ENCODE results near the gene ANKRD6.
A peak's percentile ranks its signal among the peaks of the same experiment; 100 is the strongest.

Gene ANKRD6

DNA sequence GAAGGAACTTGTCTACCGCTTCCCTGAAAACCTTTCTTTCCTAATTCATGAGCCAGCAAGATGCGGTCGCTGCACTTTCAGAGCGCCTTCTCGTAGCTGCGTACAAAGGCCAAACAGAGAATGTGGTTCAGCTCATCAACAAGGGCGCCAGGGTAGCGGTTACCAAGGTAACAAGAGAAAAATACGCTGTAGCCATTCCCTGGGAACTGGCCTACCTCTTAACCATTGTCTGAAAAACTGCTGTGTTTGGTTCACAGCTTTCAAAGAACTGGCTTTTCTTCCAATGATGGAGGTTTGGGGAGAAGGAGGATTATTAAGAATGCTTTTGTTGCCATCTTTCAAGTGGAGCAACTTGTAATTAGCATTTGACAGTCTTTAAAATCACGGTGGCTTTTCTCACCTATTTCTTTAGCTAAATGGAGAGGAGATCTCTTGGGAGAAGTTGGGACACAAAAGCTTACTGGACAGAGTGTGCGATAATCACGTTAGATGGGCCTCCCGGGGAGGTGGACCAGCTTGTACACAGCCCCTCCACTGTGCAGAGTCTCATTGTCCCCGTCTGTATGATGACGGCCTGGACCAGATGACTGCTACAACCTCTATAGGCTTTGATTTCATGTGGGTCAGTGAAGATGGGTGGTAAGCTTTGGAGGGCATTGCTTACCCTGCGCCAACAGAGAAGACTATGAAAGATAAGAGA is 134.1 kb downstream of the ANKRD6 start:
- no peak for DNase-seq

DNA sequence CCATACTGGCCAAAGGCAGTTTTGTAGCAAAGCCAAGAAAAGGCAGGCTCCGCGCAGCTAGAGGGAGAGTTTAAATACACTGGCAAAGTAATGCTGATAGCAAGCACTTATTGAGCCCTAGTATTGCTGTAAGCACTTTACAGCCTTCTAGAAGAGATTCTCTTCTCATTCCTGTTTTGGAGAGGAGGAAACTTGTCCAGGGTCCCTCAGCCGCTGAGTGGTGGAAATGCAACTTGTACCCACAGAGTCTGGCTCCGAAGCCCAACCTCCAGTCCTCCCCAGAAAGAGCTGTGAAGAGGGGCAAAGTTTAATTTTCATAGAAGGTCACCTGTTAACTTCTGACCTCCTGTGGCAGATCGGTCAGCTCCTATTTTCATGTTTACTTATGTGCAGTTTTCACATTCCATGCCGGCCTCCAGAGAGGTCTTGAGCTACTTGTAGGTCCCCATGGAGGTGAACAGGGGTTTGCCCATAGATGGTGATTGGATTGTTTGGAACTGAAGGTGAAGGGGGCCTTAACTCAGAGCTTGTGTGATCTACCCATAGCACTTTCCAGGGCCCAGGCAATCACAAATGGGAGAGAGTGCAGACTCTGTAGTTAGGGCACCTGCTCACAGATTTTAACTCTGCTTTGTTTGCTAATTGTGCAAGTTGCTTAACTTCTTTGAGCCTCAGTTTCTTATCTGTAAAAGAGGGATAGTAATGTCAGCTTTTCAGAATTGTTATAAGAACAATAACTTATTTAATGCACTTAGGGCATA is 134.9 kb downstream of the ANKRD6 start:
- no peak for DNase-seq

DNA sequence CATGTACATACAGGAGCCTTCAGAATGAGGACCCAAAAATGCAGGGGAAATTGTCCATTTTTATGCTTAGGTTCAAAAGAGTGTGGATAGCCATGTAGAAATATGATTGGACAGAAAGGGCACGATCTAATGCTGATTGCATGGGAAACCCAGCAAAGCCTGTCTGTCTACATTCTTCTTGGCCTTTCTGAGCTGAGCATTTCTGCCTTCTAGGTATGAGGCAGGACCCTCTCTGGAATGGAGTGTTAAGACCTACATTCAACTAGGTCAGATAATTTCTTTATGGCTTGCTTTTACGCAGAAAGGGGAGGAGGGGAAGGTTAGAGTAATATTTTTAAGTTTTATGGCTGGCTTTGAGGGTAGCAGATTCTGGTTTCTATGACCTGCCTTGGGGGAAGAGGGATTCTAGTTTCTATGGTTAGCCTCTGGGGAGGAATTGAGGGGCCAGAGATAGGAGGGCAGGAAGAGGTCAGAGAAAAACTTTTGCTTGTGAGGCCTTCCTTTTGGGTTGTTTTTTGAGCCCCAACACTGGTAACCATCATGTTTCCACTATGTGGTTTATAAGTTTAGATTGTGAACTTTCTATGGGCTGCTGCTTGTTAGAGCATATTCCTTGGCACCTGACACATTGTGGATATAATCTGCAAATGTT is 142.1 kb downstream of the ANKRD6 start:
- no peak for DNase-seq

DNA sequence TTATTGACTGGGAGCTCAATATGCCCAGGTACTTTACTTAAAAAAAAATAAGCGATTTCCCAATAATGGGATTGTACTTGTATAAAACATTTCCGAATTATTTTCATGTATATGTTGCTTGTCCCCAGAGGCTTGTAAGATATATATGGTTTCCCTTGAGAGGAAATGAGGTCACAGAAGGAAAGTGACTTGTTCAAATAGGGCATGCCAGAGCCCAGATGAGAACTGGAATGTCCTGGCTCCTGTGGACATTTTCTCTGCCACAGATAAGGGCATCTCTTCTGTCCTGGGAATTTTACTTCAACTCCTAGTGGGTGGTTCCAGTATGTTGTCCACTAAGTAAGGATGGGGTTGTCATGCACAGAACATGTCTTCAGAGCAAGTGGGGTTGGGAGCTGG is 142.6 kb downstream of the ANKRD6 start:
- no peak for DNase-seq

DNA sequence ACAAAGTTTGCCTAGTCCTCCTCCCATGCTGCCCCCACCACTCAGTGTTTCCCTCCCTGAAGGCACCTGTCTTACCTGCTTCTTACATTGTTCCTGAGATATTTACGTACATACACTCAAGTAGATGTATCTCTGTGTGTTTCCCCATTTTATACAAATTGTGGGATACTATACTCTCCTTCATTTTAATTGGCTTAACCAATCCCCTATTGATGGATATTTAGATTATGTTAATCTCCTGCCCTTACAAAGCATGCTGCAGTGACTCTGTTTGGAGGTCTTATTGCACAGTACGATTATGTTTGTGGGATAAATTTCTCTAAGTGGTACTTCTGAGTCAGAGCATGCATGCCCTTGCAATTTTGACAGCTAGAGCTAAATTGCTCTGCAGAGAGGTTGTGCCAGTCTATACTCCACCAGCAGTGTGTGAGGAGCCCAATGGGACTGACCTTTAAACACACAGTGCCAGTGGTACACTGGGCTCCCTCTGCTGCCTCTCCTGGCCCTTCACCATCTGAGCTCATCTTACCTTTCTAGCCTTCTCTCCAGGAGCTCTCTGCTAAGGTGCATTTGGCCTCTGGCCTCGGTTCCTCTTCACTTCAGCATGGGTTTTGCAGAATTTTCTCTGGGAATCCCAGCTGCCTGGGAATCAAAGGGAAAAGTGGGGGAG is 148.2 kb downstream of the ANKRD6 start:
- peak; percentile 72 for DNase-seq

DNA sequence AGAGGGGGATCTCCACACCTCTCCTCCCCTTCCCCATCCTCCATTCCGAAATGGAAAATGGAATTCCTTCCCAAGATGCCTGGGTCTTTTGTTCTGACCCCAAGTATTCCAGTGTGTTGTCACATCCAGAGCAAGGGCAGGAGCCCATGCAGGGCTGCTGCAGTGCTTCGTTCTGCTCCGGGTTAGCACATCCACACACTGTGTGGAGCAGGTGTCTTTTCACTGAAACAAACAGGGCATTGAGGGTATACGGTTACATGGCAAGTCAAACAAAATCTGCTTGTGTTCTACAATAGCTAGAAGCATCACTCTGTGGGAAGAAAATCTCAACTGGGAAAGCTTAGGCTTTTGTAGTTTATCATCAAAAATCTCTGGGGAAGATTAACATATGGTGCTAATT is 148.7 kb downstream of the ANKRD6 start:
- peak; percentile 96 for DNase-seq

DNA sequence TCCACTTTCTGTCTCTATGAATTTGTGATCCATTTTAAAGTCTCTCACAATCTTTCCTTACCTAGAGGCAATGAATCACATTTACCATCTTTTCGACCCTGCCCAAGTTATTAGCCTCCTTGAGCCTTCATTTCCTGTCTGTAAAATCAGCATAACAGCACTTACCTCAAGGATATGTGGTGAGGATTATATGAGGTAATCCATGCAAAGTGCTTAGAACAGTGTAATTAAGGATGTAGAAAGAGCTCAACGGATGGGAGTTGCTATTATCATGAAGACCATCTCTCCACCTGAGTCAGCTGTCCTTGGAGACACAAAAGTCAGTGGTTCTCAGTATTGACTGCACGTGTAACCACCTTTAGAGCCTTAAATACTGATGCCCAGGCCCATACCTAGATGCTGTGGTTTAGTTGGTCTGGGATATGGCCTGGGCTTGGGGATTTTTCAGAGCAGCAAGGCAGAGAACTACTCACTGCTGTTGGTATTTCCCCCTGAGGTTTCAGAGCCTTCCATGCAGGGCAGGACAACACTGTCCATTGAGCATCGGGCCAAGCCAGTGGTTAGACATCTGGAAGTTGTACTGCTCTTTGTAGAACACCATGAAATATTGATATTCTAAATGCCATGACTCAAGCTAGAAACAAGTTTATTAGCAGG is 149.8 kb downstream of the ANKRD6 start:
- DNase-seq, result no peak

DNA sequence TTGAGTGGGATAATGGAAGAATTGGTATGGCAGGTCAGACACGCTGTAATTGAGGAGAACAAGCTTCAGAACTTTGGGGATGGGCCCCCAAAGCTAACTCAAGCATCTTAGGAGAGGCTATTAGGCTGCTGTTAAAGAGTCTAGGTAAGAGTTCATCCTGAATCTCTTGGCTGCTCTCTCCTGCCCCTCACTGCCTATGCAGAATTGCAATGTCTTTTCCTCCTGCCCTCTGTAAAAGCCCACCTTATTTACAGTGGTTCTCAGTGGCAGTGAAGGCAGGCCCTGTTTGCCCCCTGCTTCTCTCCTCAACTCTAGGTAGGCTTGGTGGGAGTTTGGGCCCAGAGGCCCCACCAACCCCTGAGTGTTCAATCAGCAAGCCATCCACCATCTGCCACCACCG is 150.6 kb downstream of the ANKRD6 start:
- peak; percentile 12 for DNase-seq

DNA sequence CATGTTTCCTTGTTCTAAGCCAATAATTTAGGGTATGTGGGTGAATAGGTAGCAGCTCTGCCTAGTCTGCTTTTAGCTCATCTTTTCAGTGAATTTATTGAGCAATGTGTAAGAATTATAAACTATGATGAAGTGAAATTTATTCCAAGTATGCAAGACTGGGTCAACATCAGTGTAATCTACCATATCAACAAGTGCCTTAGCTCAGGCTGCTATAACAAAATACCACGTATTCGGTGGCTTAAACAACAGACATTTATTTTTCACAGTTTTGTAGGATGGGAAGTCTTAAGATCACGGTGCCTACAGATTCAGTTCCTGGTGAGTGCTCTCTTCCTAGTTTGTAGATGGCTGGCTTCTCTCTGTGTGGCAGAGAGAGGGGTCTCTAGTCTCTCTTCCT is 151.6 kb downstream of the ANKRD6 start:
- DNase-seq, result no peak

DNA sequence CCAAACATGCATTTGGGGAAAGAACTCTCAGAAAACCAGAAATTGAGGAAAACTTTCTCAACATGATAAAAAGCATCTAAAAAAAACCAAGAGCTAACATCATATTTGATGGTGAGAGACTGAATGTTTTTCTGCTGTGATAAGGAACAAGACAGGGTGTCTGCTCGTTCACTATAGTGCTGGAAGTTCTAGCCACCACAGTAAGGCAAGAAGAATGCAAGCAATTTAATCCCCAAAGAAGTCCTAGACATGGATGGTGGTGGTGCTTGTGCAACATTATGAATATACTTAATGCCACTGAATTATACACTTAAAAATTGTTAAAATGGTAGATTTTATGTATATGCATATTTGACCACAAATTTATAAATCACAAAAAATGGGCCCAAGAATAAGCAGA is 152.2 kb downstream of the ANKRD6 start:
- no peak for DNase-seq

DNA sequence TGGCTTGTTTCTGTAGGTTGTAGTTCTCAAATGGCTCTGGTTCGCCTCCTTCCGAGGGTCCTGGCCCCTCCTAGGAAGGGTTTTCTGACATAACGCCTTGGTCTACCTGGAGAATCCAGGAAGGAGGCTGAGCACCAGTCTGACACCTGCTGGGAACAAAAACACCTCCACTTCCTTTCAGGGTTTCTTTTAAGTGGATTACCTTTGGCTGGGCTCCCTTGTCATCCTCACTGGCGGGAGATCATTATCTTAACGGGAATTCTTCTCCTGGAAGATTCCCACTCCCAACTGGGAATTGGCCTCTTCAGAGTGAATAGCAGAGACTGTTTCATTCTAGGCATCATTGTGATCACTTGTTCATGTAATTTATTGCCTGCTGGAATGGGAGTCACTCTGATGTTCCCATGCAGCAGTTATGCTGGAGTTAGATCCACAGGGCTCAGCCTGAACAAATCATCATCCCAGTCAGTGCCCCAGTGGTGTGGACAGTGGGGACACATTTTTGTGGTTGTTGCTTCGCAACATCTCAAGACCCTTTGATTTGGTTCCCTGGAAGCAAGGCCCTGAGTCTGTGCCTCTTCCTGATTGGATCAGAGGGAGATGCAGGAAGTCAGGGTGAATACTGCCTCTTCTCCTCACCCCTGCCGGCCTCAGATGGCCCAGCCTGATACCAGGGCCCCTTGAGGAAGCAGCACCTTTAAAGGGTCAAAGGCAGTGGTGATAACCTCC is 156.5 kb downstream of the ANKRD6 start:
- no peak for DNase-seq

DNA sequence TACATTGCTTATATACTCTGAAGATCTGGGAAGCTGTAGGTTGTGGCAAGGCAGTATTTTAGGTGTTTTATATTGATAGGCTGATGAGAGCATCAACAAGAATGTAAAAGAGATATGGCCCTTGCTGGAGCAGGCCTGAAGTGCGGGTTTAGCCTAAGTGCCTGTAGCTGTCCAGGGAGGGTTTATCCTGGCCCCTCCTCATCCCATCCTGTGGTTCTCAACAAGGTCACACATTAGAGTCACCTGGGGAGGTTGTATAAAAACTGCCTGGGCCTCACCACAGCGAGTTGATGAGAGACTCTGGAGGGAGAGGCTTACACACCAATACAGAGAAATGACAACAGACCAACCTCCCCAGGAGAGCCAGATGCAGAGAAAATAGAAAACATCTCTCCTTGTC is 157.2 kb downstream of the ANKRD6 start:
- no peak for DNase-seq

DNA sequence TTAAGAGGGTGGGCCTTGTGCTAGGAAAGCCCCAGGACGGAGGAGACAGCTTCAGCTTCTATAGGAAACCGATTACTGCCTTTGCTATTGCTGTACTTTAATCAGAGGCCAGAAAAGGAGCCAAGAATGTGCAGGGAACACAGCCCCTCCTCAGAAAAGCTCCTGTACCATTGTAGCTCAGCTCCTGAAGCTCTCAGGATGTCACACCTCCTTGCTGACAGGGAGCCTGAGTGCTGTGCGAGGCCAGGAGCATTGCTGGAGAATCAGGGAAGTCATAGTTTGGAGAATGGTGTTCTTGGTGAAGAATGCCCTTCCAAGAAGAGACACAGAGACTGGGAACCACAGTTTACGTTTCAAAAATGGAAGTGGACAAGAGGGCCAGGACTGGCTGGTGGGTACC is 158.8 kb downstream of the ANKRD6 start:
- no peak for DNase-seq

DNA sequence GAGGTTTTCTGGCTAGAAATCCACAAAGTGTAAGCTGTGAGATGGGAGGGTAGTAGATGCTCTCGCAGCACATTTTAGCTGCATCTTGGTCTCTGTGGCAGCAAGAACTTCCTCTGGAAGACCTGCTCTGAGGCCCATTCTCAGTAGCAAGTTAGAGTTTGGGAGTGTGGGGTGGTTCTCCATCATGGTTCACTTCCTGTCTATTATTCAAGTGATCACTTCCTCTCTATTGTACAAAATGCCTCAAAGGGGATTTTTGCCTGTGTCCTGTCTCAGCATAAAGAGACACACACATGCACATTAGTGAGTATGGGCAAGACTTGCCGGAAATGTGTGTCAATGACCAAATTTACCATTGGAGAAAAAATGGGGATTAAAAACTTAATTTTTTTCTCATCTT is 163.1 kb downstream of the ANKRD6 start:
- no peak for DNase-seq

DNA sequence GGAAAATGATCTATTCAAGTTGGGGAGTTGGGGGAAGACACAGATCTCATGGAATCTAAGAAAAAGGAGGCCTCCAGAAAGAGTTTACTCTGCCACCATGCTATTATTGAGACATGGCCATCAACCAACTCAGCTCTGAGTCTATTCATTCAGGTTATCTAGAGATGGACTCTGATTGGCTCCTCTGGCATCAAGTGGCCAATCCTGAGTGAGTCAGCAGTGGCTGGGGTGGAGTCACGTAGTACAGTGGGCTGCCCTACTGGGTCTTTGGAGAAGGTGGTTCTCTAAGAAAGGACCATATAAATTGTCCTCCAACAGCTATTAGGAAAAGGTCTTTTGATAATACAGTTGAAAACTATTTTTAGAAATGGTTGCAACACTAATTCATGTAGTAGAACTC is 163.5 kb downstream of the ANKRD6 start:
- no peak for DNase-seq

DNA sequence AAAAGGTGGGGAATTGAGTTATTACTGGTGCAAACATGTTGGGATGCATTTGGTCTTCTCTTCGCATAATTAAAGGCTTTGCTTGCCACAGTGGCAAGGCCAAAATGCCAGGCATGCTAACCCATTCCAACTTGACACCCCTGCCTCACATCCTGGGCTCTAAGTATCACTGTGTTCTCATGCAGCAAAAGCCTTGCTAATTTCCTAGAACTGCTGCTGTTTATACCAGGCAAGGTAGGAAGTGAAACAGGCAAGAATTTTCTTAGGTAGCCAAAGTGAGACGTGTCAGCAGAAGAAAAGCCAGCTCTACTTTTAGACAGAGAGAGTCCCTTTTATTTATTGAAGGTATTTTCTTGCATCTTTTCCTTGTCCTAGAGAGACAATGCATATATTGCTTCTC is 164.4 kb downstream of the ANKRD6 start:
- DNase-seq, result no peak

DNA sequence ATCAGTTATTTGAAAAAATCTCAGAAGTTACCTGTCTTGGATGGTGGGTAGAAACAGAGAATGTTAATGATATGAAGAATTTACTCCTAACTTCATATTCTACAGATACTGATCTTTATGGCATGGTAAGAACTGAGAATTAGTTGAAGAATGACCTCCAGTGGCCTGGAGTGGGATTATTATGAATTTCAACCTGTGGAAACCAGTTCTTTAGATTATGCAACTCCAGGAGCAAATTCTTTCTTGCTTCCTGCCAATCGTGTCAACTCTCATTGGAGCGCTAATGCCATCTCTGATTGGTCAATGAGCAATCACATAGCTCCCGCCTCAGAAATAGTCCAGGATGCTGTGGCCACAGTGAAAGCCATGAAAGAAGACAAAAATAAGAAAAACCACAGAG is 165.0 kb downstream of the ANKRD6 start:
- DNase-seq, result peak; percentile 35

DNA sequence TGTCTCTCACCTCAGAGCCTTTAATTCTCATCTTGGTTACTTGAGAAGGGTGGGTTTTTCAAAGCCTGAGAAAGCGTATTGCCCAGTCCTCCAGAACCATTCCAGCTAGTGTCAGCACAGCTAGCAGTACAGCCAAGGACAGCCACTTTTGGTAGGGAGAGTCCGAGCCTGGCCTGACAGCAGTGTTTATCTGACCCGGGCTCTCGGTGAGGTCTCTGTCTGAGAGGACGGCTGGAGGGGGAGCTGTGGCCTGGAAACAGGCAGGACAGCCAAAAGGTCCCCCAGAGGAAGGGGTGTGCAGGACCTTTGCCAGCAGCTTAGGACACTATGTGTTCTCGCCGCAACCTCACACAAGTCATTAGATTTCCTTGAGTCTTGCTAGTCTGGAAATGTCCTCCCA is 166.8 kb downstream of the ANKRD6 start:
- DNase-seq, result no peak

DNA sequence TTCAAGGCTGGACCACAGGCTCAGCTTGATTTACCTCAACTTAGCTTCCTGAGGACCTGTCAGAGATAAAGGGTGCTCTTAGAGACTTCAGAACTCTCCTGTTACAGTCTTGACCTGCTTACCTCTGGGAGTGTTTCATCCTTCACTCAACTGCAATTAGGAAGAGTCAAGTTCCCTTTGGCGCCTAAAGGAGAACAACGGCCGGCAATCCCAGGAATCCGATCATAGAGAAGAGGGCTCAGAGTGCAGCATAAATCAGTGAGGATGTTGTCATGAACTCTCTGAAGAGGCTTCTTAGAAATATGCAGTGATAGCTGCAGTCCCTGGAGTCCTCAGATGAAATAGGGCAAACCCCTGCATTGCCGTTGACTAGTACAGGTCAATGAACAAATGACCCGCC is 169.2 kb downstream of the ANKRD6 start:
- DNase-seq, result no peak

DNA sequence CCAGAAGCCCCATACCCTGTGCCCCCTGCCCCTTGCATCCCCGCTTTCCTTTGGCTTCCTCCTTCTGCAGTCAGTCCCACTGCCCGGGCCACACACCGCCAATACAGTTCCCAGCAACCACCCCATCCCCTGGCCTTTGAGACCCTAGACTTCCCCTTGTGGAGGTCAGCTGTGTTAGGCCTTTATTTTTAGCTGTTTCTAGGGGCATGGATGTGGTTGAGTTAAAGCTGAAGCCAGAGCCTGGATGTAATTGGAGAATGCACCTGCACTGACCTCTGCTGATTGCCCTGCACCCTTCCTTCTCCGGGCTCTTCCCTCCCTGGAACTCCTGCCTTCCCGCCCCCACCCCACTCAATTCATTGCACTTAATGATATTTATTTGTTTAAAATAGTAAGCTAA is 171.7 kb downstream of the ANKRD6 start:
- no peak for DNase-seq

DNA sequence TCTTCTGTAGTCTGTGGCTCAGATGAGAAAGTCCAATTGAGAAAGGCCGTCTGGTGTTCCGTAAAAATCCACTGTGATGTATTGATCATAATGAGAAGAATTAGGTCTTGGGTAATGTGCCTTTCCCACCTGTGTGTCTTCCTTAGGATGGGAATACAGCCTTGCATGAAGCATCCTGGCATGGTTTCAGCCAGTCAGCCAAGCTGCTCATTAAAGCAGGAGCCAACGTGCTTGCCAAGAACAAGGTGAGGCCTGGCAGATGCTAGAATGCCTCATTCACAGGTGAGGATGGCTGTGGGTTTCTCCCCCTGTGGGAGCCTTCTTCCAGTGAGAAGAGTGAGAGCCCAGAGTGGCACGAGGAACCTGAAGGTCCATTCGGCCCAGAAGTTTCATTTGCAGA is 172.9 kb downstream of the ANKRD6 start:
- peak; percentile 13 for DNase-seq

DNA sequence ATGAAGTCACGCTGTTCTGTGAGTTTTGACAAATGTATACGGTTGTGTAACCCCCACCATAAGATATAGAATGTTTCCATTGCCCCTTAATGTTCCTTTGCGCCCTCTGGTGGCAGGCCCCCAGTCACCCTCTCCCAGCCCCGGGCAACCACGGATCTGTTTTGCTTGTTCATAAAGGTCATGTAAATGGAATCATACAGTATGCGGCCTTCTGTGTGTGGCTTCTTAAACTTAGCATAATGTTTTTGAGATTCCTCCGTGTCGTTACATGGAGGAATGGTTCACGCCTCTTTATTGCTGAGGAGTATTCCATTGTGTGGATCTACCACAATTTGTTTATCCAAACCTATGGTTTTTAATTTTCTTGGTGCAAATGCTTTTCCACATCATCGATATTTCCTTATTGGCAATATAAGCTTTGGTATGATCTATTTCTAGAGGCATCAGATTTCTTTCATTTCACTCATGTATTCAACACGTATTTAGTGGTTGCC is 177.2 kb downstream of the ANKRD6 start:
- DNase-seq, result peak; percentile 23
